ENCODE measurements around the gene NEIL3.

Gene NEIL3

GRCh38 chr4:177356206-177356605 lies 46.5 kb downstream of the NEIL3 start:
- no peak for TF ChIP-seq CTCF (IDR thresholded peaks at IDR 0.05; ENCODE audit: low read depth, low read length, missing control alignments)
- no peak overlapping the region for H3K4me3 ChIP-seq (replicated peaks; ENCODE audit: low read depth, low read length)
- no peak for DNase-seq (ENCODE audit: extremely low read depth, low read depth)

DNA sequence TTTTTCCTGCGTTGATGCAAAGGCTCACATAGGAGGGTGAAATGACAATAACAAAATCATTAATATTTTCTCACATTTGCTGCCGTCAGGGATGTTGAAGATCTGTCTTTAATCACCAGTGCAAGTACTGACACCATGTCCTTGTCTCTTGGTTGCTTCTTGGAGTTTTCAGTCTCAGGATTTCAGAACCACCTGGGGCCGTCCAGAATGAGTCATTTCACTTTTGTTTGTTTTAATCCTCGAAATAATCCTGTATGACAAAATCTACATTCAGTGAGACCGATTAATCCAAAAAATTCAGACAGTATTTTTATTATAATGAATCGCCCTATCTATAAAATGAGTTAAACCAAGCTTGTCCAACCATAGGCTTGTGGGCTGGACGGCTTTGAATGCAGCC lies 47.2 kb downstream of the NEIL3 start:
- H3K4me3 ChIP-seq (replicated peaks; ENCODE audit: low read depth, low read length): no peak overlapping the region
- no peak for TF ChIP-seq CTCF (IDR thresholded peaks at IDR 0.05; ENCODE audit: low read depth, low read length, missing control alignments)
- DNase-seq (ENCODE audit: extremely low read depth, low read depth): no peak

- peak; percentile 5 for DNase-seq (ENCODE audit: extremely low read depth, low read depth)
Observed at GRCh38 chr4:177367336-177367735, 57.7 kb downstream of the NEIL3 start.

DNA sequence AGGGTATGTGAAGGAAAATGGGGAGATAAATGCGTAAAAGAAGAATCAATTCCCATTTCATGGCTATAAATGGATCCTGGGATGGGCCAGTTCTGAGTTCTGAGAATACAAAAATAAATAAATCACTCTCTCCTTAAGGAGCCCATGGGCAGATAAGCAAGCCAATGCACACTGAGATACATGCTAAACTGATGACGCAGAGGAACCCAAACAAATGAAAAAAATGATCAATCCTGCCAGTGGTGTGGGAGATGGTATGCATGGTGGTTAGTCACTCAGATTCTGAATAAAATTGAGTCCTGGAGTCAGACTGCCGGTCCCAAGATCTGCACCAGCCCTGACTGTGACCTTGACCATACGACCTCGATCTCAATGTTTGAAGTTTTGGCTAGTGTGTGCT lies 59.7 kb downstream of the NEIL3 start:
- H3K4me3 ChIP-seq (replicated peaks; ENCODE audit: low read depth, low read length): no peak overlapping the region
- no peak for DNase-seq (ENCODE audit: extremely low read depth, low read depth)
- TF ChIP-seq CTCF (IDR thresholded peaks at IDR 0.05; ENCODE audit: low read depth, low read length, missing control alignments): no peak

More at GRCh38 chr4:177367336-177367735, 57.7 kb downstream of the NEIL3 start:
- H3K4me3 ChIP-seq (replicated peaks; ENCODE audit: low read depth, low read length): no peak overlapping the region
- peak; percentile 38 for TF ChIP-seq CTCF (IDR thresholded peaks at IDR 0.05; ENCODE audit: low read depth, low read length, missing control alignments)

DNA sequence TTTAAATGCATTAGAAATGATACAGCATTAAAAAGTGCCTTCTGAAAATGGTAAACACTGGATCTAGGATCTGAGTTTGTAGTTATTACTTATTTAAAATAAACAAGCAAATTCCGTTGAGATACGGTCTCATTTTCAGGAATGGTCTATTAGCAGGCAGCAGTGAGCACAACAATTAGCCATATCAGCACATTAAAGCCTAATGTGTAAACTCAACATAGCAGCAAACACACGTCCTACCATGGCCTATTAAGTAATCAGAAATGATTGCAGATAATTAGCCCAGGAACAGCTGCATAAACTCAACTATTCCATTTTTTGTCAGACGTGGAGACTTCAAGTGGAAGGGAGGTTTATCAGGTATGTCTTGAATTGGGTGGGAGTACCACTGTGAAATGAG lies 61.8 kb downstream of the NEIL3 start:
- H3K4me3 ChIP-seq (replicated peaks; ENCODE audit: low read depth, low read length): no peak overlapping the region
- no peak for TF ChIP-seq CTCF (IDR thresholded peaks at IDR 0.05; ENCODE audit: low read depth, low read length, missing control alignments)
- DNase-seq (ENCODE audit: extremely low read depth, low read depth): no peak

DNA sequence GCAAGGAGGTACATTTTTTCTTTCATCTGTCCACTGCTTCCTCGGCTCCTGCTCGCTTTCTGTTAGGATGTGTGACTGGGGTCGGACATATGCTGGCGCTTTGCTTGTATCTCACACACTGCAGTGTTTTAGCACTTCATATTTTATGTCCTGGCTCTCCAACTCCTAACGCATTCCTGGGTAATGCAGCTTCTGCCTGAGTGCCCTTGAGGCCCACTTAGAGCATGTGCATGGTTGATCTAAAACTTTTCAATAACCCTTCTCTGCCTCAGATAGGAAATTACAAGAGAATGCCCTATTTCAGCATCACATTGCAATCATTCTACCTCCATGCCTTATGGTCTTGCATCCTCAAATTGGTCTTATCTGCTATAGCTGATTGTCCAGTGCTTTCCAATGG lies 65.3 kb downstream of the NEIL3 start:
- H3K4me3 ChIP-seq (replicated peaks; ENCODE audit: low read depth, low read length): no peak overlapping the region
- DNase-seq (ENCODE audit: extremely low read depth, low read depth): no peak
- TF ChIP-seq CTCF (IDR thresholded peaks at IDR 0.05; ENCODE audit: low read depth, low read length, missing control alignments): no peak

GRCh38 chr4:177375372-177375771 lies 65.7 kb downstream of the NEIL3 start:
- H3K4me3 ChIP-seq (replicated peaks; ENCODE audit: low read depth, low read length): no peak overlapping the region
- TF ChIP-seq CTCF (IDR thresholded peaks at IDR 0.05; ENCODE audit: low read depth, low read length, missing control alignments): no peak
- DNase-seq (ENCODE audit: extremely low read depth, low read depth): no peak

Data from HFF-Myc (cell line).